HCT116 (cell line): ENCODE data around the gene IL36B. TPM values are rescaled to one million over a fixed set of nuclear protein-coding genes. Genes with fewer than 3 reads are reported as not detected.

Source experiments
- ATAC-seq: fragments of 200-7000 bp; cut with Tn5 transposase; 2 replicates; pipeline ENCODE4 v1.9.1; 2020; ENCODE audit warnings: mild to moderate bottlenecking, moderate library complexity
- BruUV-seq: library from RNA; stranded (reverse); fragments of 400-500 nt; replicated peaks from 2 replicates; lab custom pipeline; 2021; lab: Mats Ljungman, UMichigan
- CTCF ChIA-PET: fragments of 300-600 bp; sonication (Branson Sonifier 250); formaldehyde crosslinking; loops from one replicate; lab custom pipeline; 2021; ENCODE audit warnings: antibody characterized with exemption; lab: Charles Lee
- POLR2A ChIA-PET: fragments of 300-600, 350-600 bp; sonication (Branson Sonifier 250); formaldehyde crosslinking; loops from one replicate; lab custom pipeline; 2021; ENCODE audit warnings: antibody characterized with exemption; lab: Charles Lee
- RAD21 ChIA-PET, 2 experiments: fragments of 300-600 bp; sonication (Branson Sonifier 250); formaldehyde crosslinking; loops; one replicate each; lab custom pipeline; 2023; ENCODE audit warnings: low total read pairs in 2 of 2; ENCODE audit not compliant: uncharacterized antibody in 2 of 2, unreplicated experiment in 2 of 2, low non-redundant PET in 1 of 2; lab: Charles Lee
- DNase-seq: peaks from one replicate; pipeline ENCODE4 v3.0.0-alpha.2; 2010; ENCODE audit warnings: low read depth, low spot score
- H2AFZ ChIP-seq: fragments of 200-600 bp; shearing (Covaris generic), sonication (generic); 2 replicates; pipeline ENCODE4 v1.6.1; 2017; ENCODE audit warnings: low read depth, mixed run types, mixed read lengths, antibody characterized with exemption, low read length; ENCODE audit not compliant: poor library complexity, severe bottlenecking
- H3K27ac ChIP-seq: 2 replicates; pipeline ENCODE4 v1.5.1; 2012; ENCODE audit warnings: low read depth, low read length
- H3K27me3 ChIP-seq: fragments of 200-600 bp; sonication (generic); 2 replicates; pipeline ENCODE4 v1.6.1; 2016; ENCODE audit warnings: mixed run types, low read length, mixed read lengths; ENCODE audit not compliant: insufficient read depth
- H3K36me3 ChIP-seq, 2 experiments: fragments of 200-500 bp in 1 of 2; fragments of 200-600 bp in 1 of 2; sonication (Bioruptor generic) in 1 of 2; sonication (generic) in 1 of 2; 2 replicates each; pipeline versions ENCODE4 v1.5.1 to v1.6.1; 2014 to 2016; ENCODE audit warnings: low read length in 2 of 2, inconsistent platforms in 1 of 2, mixed read lengths in 1 of 2, mixed run types in 1 of 2; ENCODE audit not compliant: insufficient read depth in 2 of 2, control insufficient read depth in 1 of 2
- H3K4me1 ChIP-seq, 2 experiments: fragments of 200-600 bp in 1 of 2; sonication (generic) in 1 of 2; 2 replicates each; pipeline versions ENCODE4 v1.5.1 to v1.6.1; 2012 to 2017; ENCODE audit warnings: low read length in 2 of 2, inconsistent platforms in 1 of 2, mild to moderate bottlenecking in 1 of 2, mixed read lengths in 1 of 2, mixed run types in 1 of 2, moderate library complexity in 1 of 2; ENCODE audit not compliant: insufficient read depth in 2 of 2, control insufficient read depth in 1 of 2
- H3K4me2 ChIP-seq: fragments of 200-600 bp; sonication (generic); 2 replicates; pipeline ENCODE4 v1.6.1; 2017; ENCODE audit warnings: mixed run types, low read length, mixed read lengths
- H3K4me3 ChIP-seq, 2 experiments: fragments of 200-600 bp in 1 of 2; sonication (generic) in 1 of 2; replicated peaks in 1 of 2; 2 replicates each; pipeline ENCODE4 v1.5.1; 2011 to 2016; ENCODE audit warnings: low read length in 2 of 2, control low read depth in 1 of 2, low read depth in 1 of 2, mild to moderate bottlenecking in 1 of 2, mixed read lengths in 1 of 2, mixed run types in 1 of 2
- H3K79me2 ChIP-seq: fragments of 200-600 bp; sonication (generic); 2 replicates; pipeline ENCODE4 v1.6.1; 2017; ENCODE audit warnings: mild to moderate bottlenecking, mixed run types, low read length, moderate library complexity, mixed read lengths; ENCODE audit not compliant: insufficient read depth
- H3K9ac ChIP-seq: fragments of 200-600 bp; sonication (generic); 2 replicates; pipeline ENCODE4 v1.6.1; 2016; ENCODE audit warnings: low read length, mixed read lengths
- H3K9me2 ChIP-seq: fragments of 200-600 bp; sonication (generic), shearing (Covaris generic); 2 replicates; pipeline ENCODE4 v1.6.1; 2017; ENCODE audit warnings: mixed run types, mild to moderate bottlenecking, moderate library complexity; ENCODE audit not compliant: insufficient read depth
- H3K9me3 ChIP-seq, 2 experiments: fragments of 200-500 bp in 1 of 2; fragments of 200-600 bp in 1 of 2; sonication (Bioruptor generic) in 1 of 2; sonication (generic) in 1 of 2; 2 replicates each; pipeline ENCODE4 v1.6.1; 2014 to 2017; ENCODE audit warnings: low read length in 2 of 2, mixed read lengths in 2 of 2, inconsistent platforms in 1 of 2, low read depth in 1 of 2, mild to moderate bottlenecking in 1 of 2, mixed run types in 1 of 2, moderate library complexity in 1 of 2; ENCODE audit not compliant: control insufficient read depth in 1 of 2, insufficient read depth in 1 of 2
- H4K20me1 ChIP-seq: fragments of 200-600 bp; sonication (generic), shearing (Covaris generic); 2 replicates; pipeline ENCODE4 v1.6.1; 2017; ENCODE audit warnings: mixed run types, mild to moderate bottlenecking, moderate library complexity; ENCODE audit not compliant: insufficient read depth
- CBX3 ChIP-seq: IDR thresholded peaks from 2 replicates; pipeline ENCODE4 v1.6.1; 2012; ENCODE audit warnings: low read depth
- CEBPB ChIP-seq: IDR thresholded peaks from 2 replicates; pipeline ENCODE4 v1.6.1; 2012; ENCODE audit warnings: low read depth
- CTCF ChIP-seq, 3 experiments: fragments of 200-600 bp in 1 of 3; sonication (generic) in 1 of 3; IDR thresholded peaks in 2 of 3; conservative IDR thresholded peaks in 1 of 3; 2 replicates each; pipeline ENCODE4 v1.5.1; 2012 to 2017; ENCODE audit warnings: low read depth in 2 of 3, low read length in 2 of 3, antibody characterized with exemption in 1 of 3, borderline replicate concordance in 1 of 3, control low read depth in 1 of 3, mild to moderate bottlenecking in 1 of 3, mixed read lengths in 1 of 3, mixed run types in 1 of 3, moderate library complexity in 1 of 3; ENCODE audit not compliant: insufficient read depth in 1 of 3
- EGR1 ChIP-seq: IDR thresholded peaks from 2 replicates; pipeline ENCODE4 v1.6.1; 2012; ENCODE audit warnings: low read depth
- EZH2phosphoT487 ChIP-seq: fragments of 200-600 bp; IDR thresholded peaks from 2 replicates; pipeline ENCODE4 v1.6.1; 2018; ENCODE audit warnings: antibody characterized with exemption, borderline replicate concordance
- FOSL1 ChIP-seq: IDR thresholded peaks from 2 replicates; pipeline ENCODE4 v1.6.1; 2012; ENCODE audit warnings: low read depth
- JUND ChIP-seq: IDR thresholded peaks from 2 replicates; pipeline ENCODE4 v1.6.1; 2012
- MAX ChIP-seq: IDR thresholded peaks from 2 replicates; pipeline ENCODE4 v1.6.1; 2012
- POLR2A ChIP-seq: IDR thresholded peaks from 2 replicates; pipeline ENCODE4 v1.7.0; 2011; ENCODE audit warnings: borderline replicate concordance; ENCODE audit not compliant: insufficient read depth, insufficient read length; ENCODE audit errors: extremely low read depth
- RAD21 ChIP-seq: IDR thresholded peaks from 2 replicates; pipeline ENCODE4 v1.6.1; 2012; ENCODE audit warnings: low read depth, mild to moderate bottlenecking
- SIN3A ChIP-seq: IDR thresholded peaks from 2 replicates; pipeline ENCODE4 v1.6.1; 2012; ENCODE audit warnings: low read depth
- SP1 ChIP-seq: IDR thresholded peaks from 2 replicates; pipeline ENCODE4 v1.6.1; 2012; ENCODE audit warnings: low read depth
- SRF ChIP-seq: IDR thresholded peaks from 2 replicates; pipeline ENCODE4 v1.6.1; 2012; ENCODE audit warnings: low read depth
- TCF7L2 ChIP-seq: IDR thresholded peaks from 2 replicates; pipeline ENCODE4 v1.7.0; 2011; ENCODE audit warnings: borderline replicate concordance, inconsistent platforms; ENCODE audit not compliant: insufficient read depth, insufficient read length; ENCODE audit errors: extremely low read depth
- YY1 ChIP-seq: IDR thresholded peaks from 2 replicates; pipeline ENCODE4 v1.6.1; 2011; ENCODE audit warnings: low read length, low read depth, moderate library complexity, mild to moderate bottlenecking; ENCODE audit not compliant: insufficient replicate concordance; ENCODE audit errors: extremely low read depth
- ZFX ChIP-seq: fragments of 450-650 bp; IDR thresholded peaks from 2 replicates; pipeline ENCODE4 v1.6.1; 2017
- ZNF274 ChIP-seq: fragments of 200-500 bp; sonication (Bioruptor generic); IDR thresholded peaks from 2 replicates; pipeline ENCODE4 v1.6.1; 2014; ENCODE audit warnings: mild to moderate bottlenecking, low read depth, low read length, inconsistent platforms
- intact Hi-C: fragments of 100-400 bp; cut with micrococcal nuclease; formaldehyde crosslinking; loops from 2 replicates; pipeline ENCODE4 v1.10.0; 2022
- total RNA-seq: library from RNA; stranded (reverse); gene quantifications from one replicate; pipeline ENCODE4 v1.2.1, GENCODE V29; 2021; ENCODE audit not compliant: unreplicated experiment

IL36B gene
- total RNA-seq, 1 experiment from 2014 or later: not detected

- TF ChIP-seq CTCF (IDR thresholded peaks at IDR 0.05 in 2 of 3, conservative IDR thresholded peaks at IDR 0.05 in 1 of 3; ENCODE audit: borderline replicate concordance in 1 of 3, insufficient read depth in 1 of 3, low read depth in 2 of 3, low read length in 2 of 3) (no peak), FOSL1 (no peak), CBX3 (no peak), MAX (no peak), POLR2A (no peak), JUND (no peak), YY1 (no peak), EZH2phosphoT487 (no peak), ZFX (no peak)
Observed at GRCh38 chr2:112996635-112997034, 56.0 kb downstream of the IL36B start (continued).

GRCh38 chr2:112995346-112995920, 57.2 kb downstream of the IL36B start:
- ChIA-PET POLR2A (no interaction called here), CTCF (no interaction called here), RAD21 (no interaction called here)
- no peak overlapping the region for H3K4me3 ChIP-seq
- BruUV-seq: no TSS peak
- H3K27ac ChIP-seq: no peak overlapping the region
- ATAC-seq: no peak
- H3K36me3 ChIP-seq: no peaks in the 10 kb centered on the region
- no peak for DNase-seq
- no peak overlapping the region for H3K4me2 ChIP-seq
- H3K27me3 ChIP-seq: no peaks in the 10 kb centered on the region
- no peaks in the 10 kb centered on the region; the same call in 1 of the 2 replicates for H3K9me2 ChIP-seq
- H3K79me2 ChIP-seq: no peaks in the 10 kb centered on the region
- no peaks in the 10 kb centered on the region for H4K20me1 ChIP-seq
- TF ChIP-seq SRF: no peak
- TF ChIP-seq SIN3A: no peak
- TF ChIP-seq POLR2A: no peak
- no peak for TF ChIP-seq TCF7L2
- no peak for TF ChIP-seq CEBPB
- no peak for TF ChIP-seq EZH2phosphoT487
- TF ChIP-seq EGR1: no peak
- TF ChIP-seq CTCF (IDR thresholded peaks at IDR 0.05 in 2 of 3, conservative IDR thresholded peaks at IDR 0.05 in 1 of 3; ENCODE audit: borderline replicate concordance in 1 of 3, insufficient read depth in 1 of 3, low read depth in 2 of 3, low read length in 2 of 3): no peak
- TF ChIP-seq FOSL1: no peak
- TF ChIP-seq ZNF274: no peak
- no peak for TF ChIP-seq YY1
- TF ChIP-seq SP1: no peak
- TF ChIP-seq CBX3: no peak
- no peak for TF ChIP-seq JUND
- TF ChIP-seq RAD21: no peak
- intact Hi-C loops: no loop called here
- peaks cover 4 to 12% of the 10 kb centered on the region in 2 experiments; a peak in 3 of 4 replicates for H3K9me3 ChIP-seq
- no peak overlapping the region for H2AFZ ChIP-seq
- H3K4me1 ChIP-seq: no peaks in the 10 kb centered on the region
- H3K9ac ChIP-seq: no peak overlapping the region
